Thyroid gland (tissue), 4 donors: ENCODE data around the gene MYH7B. TPM values are rescaled to one million over a fixed set of nuclear protein-coding genes. Genes with fewer than 3 reads are reported as not detected.

Experiments used
- DNase-seq, 2 donors: peaks; one replicate each; pipeline ENCODE4 v3.0.0-alpha.2; 2019
- H3K27ac ChIP-seq, 3 donors: fragments of 200-600 bp; sonication (generic); 1 replicate in 2 of 3; 2 replicates in 1 of 3; pipeline ENCODE4 v1.5.1; 2016 to 2019; ENCODE audit warnings: mild to moderate bottlenecking in 1 of 3, moderate library complexity in 1 of 3
- H3K27me3 ChIP-seq: fragments of 200-600 bp; sonication (generic); one replicate; pipeline ENCODE4 v1.5.1; 2019
- H3K36me3 ChIP-seq, 2 donors: fragments of 200-600 bp; sonication (generic); one replicate each; pipeline ENCODE4 v1.5.1; 2016 to 2019
- H3K4me1 ChIP-seq, 2 donors: fragments of 200-600 bp; sonication (generic); one replicate each; pipeline ENCODE4 v1.5.1; 2017 to 2019
- H3K4me3 ChIP-seq, 3 donors: fragments of 200-600 bp; sonication (generic); replicated peaks in 1 of 3; 1 replicate in 2 of 3; 2 replicates in 1 of 3; pipeline ENCODE4 v1.5.1; 2016; ENCODE audit warnings: mild to moderate bottlenecking in 1 of 3
- H3K9me3 ChIP-seq: fragments of 200-600 bp; sonication (generic); one replicate; pipeline ENCODE4 v1.5.1; 2017
- CTCF ChIP-seq, 6 experiments: fragments of 200-600 bp in 3 of 6; fragments of 450-650 bp in 3 of 6; sonication (generic) in 3 of 6; IDR thresholded peaks; one replicate each; pipeline ENCODE4 v1.5.1; 2016 to 2019; ENCODE audit warnings: antibody characterized with exemption in 6 of 6, mild to moderate bottlenecking in 2 of 6, inconsistent platforms in 1 of 6, moderate library complexity in 1 of 6
- POLR2A ChIP-seq, 2 donors: fragments of 450-650 bp; IDR thresholded peaks; one replicate each; pipeline ENCODE4 v1.6.1; 2017; ENCODE audit warnings: antibody characterized with exemption in 2 of 2, mild to moderate bottlenecking in 2 of 2, moderate library complexity in 1 of 2
- WGBS, 2 donors: methylation state at CpG; one replicate each; pipeline ENCODE4 v1.1.5; 2017; 5-methylcytosine and 5-hydroxymethylcytosine counted together
- intact Hi-C: fragments of 100-400 bp; cut with DNase I; formaldehyde crosslinking; loops from one replicate; pipeline ENCODE4 v1.15.1; 2023
- microRNA counts, 2 donors: library from miRNA; unstranded; fragments of <30 nt; microRNA quantifications; one replicate each; lab custom pipeline; 2016 to 2017
- microRNA-seq: library from miRNA; unstranded; fragments of <30 nt; microRNA quantifications from one replicate; pipeline ENCODE4, GENCODE V29; 2016
- small RNA-seq: library from RNA; depleted of rRNA; stranded (forward); fragments of <200 nt; gene quantifications from one replicate; pipeline ENCODE3, GENCODE V24; 2016
- total RNA-seq, 4 donors: library from RNA; depleted of rRNA; stranded (reverse); fragments of >200 nt; gene quantifications; one replicate each; pipeline ENCODE4 v1.2.3, GENCODE V29; 2016

Gene MYH7B
- total RNA-seq, 4 donors from 2014 or later: 0.63 to 2.0 (median 1.4) TPM

GRCh38 chr20:35004749-35005462 is 49.2 kb downstream of the MYH7B start:
- intact Hi-C loops: no loop called here
- DNase-seq: no peak
- TF ChIP-seq POLR2A (IDR thresholded peaks at IDR 0.05): no peak
- no peak for TF ChIP-seq CTCF (IDR thresholded peaks at IDR 0.05)
- Histone ChIP-seq H3K9me3 (no peaks in the 10 kb centered on the region), H3K27ac (no peak overlapping the region), H3K27me3 (no peaks in the 10 kb centered on the region), H3K36me3 (peaks cover 91 to 100% of the 10 kb centered on the region in 2 donors), H3K4me3 (no peak overlapping the region), H3K4me1 (no peaks in the 10 kb centered on the region)
- 92 to 94% methylated on average over 19 to 20 of the region's 20 CpGs for WGBS, 2 donors

MicroRNA genes within 50 kb of the gene (microRNA counts, 767-probe panel; counts per million panel counts)
- microRNA hsa-miR-499a-3p (lab: Ali Mortazavi, UCI): 4,566 to 5,397 counts per million in 2 donors
- 0 to 2,179 counts per million in 2 donors for microRNA hsa-miR-499a-5p (lab: Ali Mortazavi, UCI)
- 0 to 3,200 counts per million in 2 donors for microRNA hsa-miR-499b-3p (lab: Ali Mortazavi, UCI)
- microRNA hsa-miR-499b-5p (lab: Ali Mortazavi, UCI): 0 to 2,303 counts per million in 2 donors

Small RNA genes lying within 50 kb of the gene (microRNA-seq; reads per million reads assigned to microRNA genes)
- gene MIR499A: not detected
- not detected for gene MIR499B

Small RNA genes lying within 50 kb of the gene (small RNA-seq; reads per million reads assigned to genes)
- not detected for gene MIR499A

Other genes with a start within 250 kb of the MYH7B start
- 10 to 100 TPM; 26.5 to 33.8 (median 32.3) TPM for gene NCOA6, start 130.2 kb upstream of the MYH7B start, total RNA-seq
- 10 to 100 TPM; 24.1 to 41.1 (median 37.6) TPM for gene GGT7, start 83.0 kb upstream of the MYH7B start, total RNA-seq
- gene ACSS2, start 79.3 kb upstream of the MYH7B start, total RNA-seq: 10 to 100 TPM; 48.5 to 89.6 (median 68.1) TPM
- gene GSS, start 62 bp upstream of the MYH7B start, total RNA-seq: 10 to 100 TPM; 45.7 to 81.8 (median 62.4) TPM
- 10 to 100 TPM; 53.3 to 76.8 (median 73.5) TPM for gene TRPC4AP, start 136.9 kb downstream of the MYH7B start, total RNA-seq
- gene EDEM2, start 191.5 kb downstream of the MYH7B start, total RNA-seq: 10 to 100 TPM; 13.7 to 31.0 (median 25.0) TPM
- gene PROCR, start 216.2 kb downstream of the MYH7B start, total RNA-seq: 10 to 100 TPM; 11.2 to 56.0 (median 37.9) TPM